ENCODE results near the gene PTPRG. TPM values are rescaled to one million over a fixed set of nuclear protein-coding genes. Genes with fewer than 3 reads are reported as not detected.

The PTPRG gene
- polyA plus RNA-seq, 1 donor (not counting 4 experiments of a cell fraction or from before 2014, with no cell fraction given) = 12.1 TPM

DNA sequence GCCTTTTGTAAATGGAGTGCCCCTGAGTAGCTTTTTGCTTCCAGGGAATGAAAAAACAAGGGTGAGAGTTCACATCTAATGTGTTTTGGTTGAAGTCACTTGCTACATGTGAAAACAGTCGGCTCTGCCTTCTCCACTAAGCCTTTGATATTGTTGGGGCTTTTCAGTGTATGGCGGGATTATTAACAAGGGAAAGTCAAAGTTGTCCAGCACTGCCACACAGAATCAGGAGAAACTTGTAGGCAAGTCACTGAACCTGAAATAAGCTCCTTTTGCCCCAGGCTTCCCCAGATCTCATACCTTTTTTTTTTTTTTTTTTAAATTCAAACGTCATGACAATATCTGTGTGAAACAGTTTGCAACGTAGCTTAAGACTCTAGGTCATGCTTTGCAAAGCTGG is 564.0 kb downstream of the PTPRG start:
- Histone ChIP-seq H3K9me1 (ENCODE audit: control insufficient read depth, extremely low read depth, insufficient read depth, low read length) (no peaks in the 10 kb centered on the region), H3K9ac (ENCODE audit: control insufficient read depth, extremely low read depth, insufficient read depth, low read length) (no peak overlapping the region), H3K9me3 (ENCODE audit: control insufficient read depth, low read depth, low read length) (no peaks in the 10 kb centered on the region), H3K4me3 (ENCODE audit: control insufficient read depth in 2 of 3, extremely low read depth in 1 of 3, insufficient read depth in 2 of 3, low read depth in 1 of 3, low read length in 3 of 3) (no peak overlapping the region), H3K79me2 (ENCODE audit: control insufficient read depth, insufficient read depth, low read length) (no peaks in the 10 kb centered on the region), H4K20me1 (ENCODE audit: control insufficient read depth, extremely low read depth, insufficient read depth, low read length) (no peaks in the 10 kb centered on the region), H3K27me3 (ENCODE audit: control insufficient read depth, extremely low read depth, insufficient read depth, low read length) (no peaks in the 10 kb centered on the region), H2AFZ (ENCODE audit: control insufficient read depth, low read length) (no peak overlapping the region), H3K27ac (ENCODE audit: control insufficient read depth, insufficient read depth, low read length) (no peak overlapping the region), H3K4me1 (ENCODE audit: control insufficient read depth, extremely low read depth, insufficient read depth, low read length) (no peaks in the 10 kb centered on the region), H3K4me2 (ENCODE audit: control insufficient read depth, extremely low read depth, insufficient read depth, low read depth, low read length) (no peak overlapping the region), H3K36me3 (ENCODE audit: control insufficient read depth in 2 of 2, extremely low read depth in 1 of 2, insufficient read depth in 2 of 2, low read length in 2 of 2) (no peaks in the 10 kb centered on the region)
- no peak for FAIRE-seq
- TF ChIP-seq EZH2 (IDR thresholded peaks at IDR 0.05; ENCODE audit: low read length) = no peak
- TF ChIP-seq, protein P1, sequence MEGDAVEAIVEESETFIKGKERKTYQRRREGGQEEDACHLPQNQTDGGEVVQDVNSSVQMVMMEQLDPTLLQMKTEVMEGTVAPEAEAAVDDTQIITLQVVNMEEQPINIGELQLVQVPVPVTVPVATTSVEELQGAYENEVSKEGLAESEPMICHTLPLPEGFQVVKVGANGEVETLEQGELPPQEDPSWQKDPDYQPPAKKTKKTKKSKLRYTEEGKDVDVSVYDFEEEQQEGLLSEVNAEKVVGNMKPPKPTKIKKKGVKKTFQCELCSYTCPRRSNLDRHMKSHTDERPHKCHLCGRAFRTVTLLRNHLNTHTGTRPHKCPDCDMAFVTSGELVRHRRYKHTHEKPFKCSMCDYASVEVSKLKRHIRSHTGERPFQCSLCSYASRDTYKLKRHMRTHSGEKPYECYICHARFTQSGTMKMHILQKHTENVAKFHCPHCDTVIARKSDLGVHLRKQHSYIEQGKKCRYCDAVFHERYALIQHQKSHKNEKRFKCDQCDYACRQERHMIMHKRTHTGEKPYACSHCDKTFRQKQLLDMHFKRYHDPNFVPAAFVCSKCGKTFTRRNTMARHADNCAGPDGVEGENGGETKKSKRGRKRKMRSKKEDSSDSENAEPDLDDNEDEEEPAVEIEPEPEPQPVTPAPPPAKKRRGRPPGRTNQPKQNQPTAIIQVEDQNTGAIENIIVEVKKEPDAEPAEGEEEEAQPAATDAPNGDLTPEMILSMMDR (optimal IDR thresholded peaks at IDR 0.05 in 1 of 3, IDR thresholded peaks at IDR 0.05 in 1 of 3, conservative IDR thresholded peaks at IDR 0.05 in 1 of 3; ENCODE audit: extremely low read depth in 1 of 3, insufficient read depth in 2 of 3, low read length in 3 of 3) = no peak
- no peak for DNase-seq (ENCODE audit: low read depth, low spot score)
- dilution Hi-C loops (cut with MboI; ENCODE audit: extremely low pct_ligation_motif_present, low sequenced_read_pairs) = no loop called here

DNA sequence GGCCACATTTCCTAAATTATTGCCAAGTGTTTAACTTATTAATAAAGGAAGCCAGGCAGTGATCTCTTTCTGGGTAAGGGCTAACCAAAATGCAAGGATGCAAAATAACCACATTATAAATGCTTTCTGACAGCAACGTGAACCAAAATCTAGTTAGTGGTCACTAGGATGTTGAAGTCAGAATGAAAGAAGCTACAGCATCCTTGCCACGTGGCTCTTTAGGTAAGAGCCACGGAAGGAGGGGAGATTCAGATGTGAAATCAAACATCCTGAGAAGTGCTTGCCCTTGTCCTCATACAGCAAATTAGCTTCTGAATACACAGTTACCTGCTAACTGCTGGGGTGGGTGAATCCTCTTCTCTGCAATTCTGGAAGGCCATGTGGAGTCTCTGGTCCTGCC is 565.7 kb downstream of the PTPRG start:
- H3K4me2 ChIP-seq (ENCODE audit: control insufficient read depth, extremely low read depth, insufficient read depth, low read depth, low read length) = no peak overlapping the region
- no peaks in the 10 kb centered on the region for H3K4me1 ChIP-seq (ENCODE audit: control insufficient read depth, extremely low read depth, insufficient read depth, low read length)
- DNase-seq (ENCODE audit: low read depth, low spot score) (no peak), FAIRE-seq (no peak)
- H3K36me3 ChIP-seq (ENCODE audit: control insufficient read depth in 2 of 2, extremely low read depth in 1 of 2, insufficient read depth in 2 of 2, low read length in 2 of 2) = no peaks in the 10 kb centered on the region
- no peak overlapping the region for H3K27ac ChIP-seq (ENCODE audit: control insufficient read depth, insufficient read depth, low read length)
- H4K20me1 ChIP-seq (ENCODE audit: control insufficient read depth, extremely low read depth, insufficient read depth, low read length) = no peaks in the 10 kb centered on the region
- no peak overlapping the region for H3K4me3 ChIP-seq (ENCODE audit: control insufficient read depth in 2 of 3, extremely low read depth in 1 of 3, insufficient read depth in 2 of 3, low read depth in 1 of 3, low read length in 3 of 3)
- TF ChIP-seq, protein P1 (optimal IDR thresholded peaks at IDR 0.05 in 1 of 3, IDR thresholded peaks at IDR 0.05 in 1 of 3, conservative IDR thresholded peaks at IDR 0.05 in 1 of 3; ENCODE audit: extremely low read depth in 1 of 3, insufficient read depth in 2 of 3, low read length in 3 of 3) = no peak
- no peak for TF ChIP-seq EZH2 (IDR thresholded peaks at IDR 0.05; ENCODE audit: low read length)
- H3K9ac ChIP-seq (ENCODE audit: control insufficient read depth, extremely low read depth, insufficient read depth, low read length) = no peak overlapping the region
- no peaks in the 10 kb centered on the region for H3K9me1 ChIP-seq (ENCODE audit: control insufficient read depth, extremely low read depth, insufficient read depth, low read length)
- dilution Hi-C loops (cut with MboI; ENCODE audit: extremely low pct_ligation_motif_present, low sequenced_read_pairs) = no loop called here
- no peaks in the 10 kb centered on the region for H3K9me3 ChIP-seq (ENCODE audit: control insufficient read depth, low read depth, low read length)
- H3K27me3 ChIP-seq (ENCODE audit: control insufficient read depth, extremely low read depth, insufficient read depth, low read length) = no peaks in the 10 kb centered on the region
- H2AFZ ChIP-seq (ENCODE audit: control insufficient read depth, low read length) = no peak overlapping the region
- H3K79me2 ChIP-seq (ENCODE audit: control insufficient read depth, insufficient read depth, low read length) = no peaks in the 10 kb centered on the region

Data from keratinocyte (primary cell).